Thoracic aorta endothelial cell (primary cell): ENCODE measurements around the gene PRLH. TPM values are rescaled to one million over a fixed set of nuclear protein-coding genes. Genes with fewer than 3 reads are reported as not detected.

ENCODE experiments used
- small RNA-seq: library from RNA; depleted of rRNA; stranded (forward); fragments of <200 nt; gene quantifications from one replicate; pipeline ENCODE3, GENCODE V24; 2012
- total RNA-seq: library from RNA; depleted of rRNA; stranded (reverse); fragments of >200 nt; gene quantifications from 2 replicates; pipeline ENCODE4 v1.2.3, GENCODE V29; 2012

Gene PRLH, protein sequence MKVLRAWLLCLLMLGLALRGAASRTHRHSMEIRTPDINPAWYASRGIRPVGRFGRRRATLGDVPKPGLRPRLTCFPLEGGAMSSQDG
- not detected in 2 replicates for total RNA-seq

DNA sequence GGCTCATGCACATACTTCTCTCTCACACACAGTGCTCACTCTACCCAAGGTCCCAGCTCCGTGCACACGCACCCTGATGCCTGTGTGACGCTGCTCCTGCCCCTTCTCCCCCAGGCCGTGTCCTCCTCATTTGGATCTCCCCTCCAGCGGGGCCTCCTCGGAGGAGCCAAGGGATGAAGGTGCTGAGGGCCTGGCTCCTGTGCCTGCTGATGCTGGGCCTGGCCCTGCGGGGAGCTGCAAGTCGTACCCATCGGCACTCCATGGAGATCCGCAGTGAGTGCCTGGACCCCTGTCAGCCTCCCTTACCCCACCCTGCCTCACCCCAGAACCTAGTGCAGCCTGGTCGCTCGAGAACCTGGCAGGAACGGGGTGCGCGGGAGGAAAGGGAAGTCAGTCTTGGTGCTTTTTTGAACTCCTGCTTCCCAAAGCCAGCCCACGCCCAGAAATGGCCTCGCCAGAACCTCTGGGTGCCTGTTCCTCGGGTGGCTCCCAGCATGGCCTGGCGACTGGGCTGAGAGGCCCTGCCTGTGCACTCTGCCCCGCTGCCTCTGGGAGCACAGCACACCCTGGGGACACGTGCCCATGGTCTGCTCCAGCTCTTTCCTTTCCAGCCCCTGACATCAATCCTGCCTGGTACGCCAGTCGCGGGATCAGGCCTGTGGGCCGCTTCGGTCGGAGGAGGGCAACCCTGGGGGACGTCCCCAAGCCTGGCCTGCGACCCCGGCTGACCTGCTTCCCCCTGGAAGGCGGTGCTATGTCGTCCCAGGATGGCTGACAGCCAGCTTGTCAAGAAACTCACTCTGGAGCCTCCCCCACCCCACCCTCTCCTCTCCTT lies at the start of gene PRLH:
PRLH (plus strand) TSS at position 174 of the 835 bp plus-strand sequence; CDS start at position 174, 0 bp downstream.

DNA sequence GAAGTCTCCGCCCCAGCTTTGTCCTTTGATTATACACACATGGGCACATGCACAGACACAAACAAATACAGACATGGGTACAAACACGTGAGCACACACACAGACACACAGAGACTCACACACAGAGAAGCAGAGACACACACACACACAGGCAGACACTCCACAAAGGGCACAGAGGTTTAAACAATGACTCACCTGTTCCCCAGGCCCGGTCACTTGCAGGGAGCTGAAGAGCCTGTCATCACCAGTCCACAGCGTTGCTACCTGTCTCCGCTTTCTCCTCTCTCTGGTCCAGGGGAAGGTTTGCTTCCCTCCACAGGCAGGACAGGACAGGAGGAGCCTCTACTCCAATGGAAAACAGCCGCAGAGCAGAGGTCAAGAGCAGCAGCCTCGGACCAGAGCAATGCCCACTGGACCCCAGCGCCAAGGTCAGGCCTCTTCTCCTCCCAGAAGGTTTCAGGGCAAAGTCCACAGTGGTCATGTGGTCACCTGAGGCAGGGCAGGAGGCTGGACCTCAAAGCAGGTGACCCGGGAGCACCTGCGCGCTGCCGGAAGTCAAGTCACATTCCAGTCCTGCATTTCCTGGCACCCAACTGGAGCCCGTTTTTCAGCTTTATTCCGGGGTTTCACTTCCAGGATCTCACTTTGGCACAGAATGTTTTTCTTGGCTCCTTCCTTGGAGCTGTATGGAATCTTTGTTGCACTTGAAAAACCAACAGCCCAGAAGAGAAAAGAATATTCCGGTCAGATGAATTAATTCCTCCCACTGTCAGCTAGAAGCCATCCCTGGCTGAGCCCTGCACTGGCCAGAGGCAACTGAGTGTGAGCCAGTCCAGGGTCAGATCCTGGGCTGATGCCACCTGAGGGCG lies 24.1 kb downstream of the PRLH start, which contains the start of gene RAB17:
RAB17 (minus strand) TSS at position 463 of the 869 bp plus-strand sequence. CDS start 4,580 bp downstream, outside the sequence.

Small RNA genes lying within 50 kb of the gene (small RNA-seq; reads per million reads assigned to genes)
- gene RNU6-1140P, result 6.9 reads per million, percentile 87 among the genes with 10 or more reads in this experiment

Other genes with a start within 250 kb of the PRLH start
- 0.72 and 1.7 TPM in 2 replicates for gene COL6A3, start 152.4 kb upstream of the PRLH start, total RNA-seq
- 0.27 TPM in 1 of 2 replicates, not detected in the other for gene MLPH, start 79.3 kb upstream of the PRLH start, total RNA-seq
- gene RAB17, start 24.2 kb downstream of the PRLH start, total RNA-seq, result 2.9 and 5.5 TPM in 2 replicates
- 209 and 245 TPM in 2 replicates for gene LRRFIP1, start 61.0 kb downstream of the PRLH start, total RNA-seq
- 0.66 and 2.0 TPM in 2 replicates for gene RBM44, start 232.2 kb downstream of the PRLH start, total RNA-seq